Activated CD4-positive, CD25-positive, alpha-beta regulatory T cell treated with anti-CD3 and anti-CD28 coated beads, Interleukin-2, amount 50 U/mL, for 72 hours (primary cell): ENCODE results near the gene TTLL11.

Experiments used
- DNase-seq: peaks from one replicate; pipeline ENCODE4 v3.0.0; 2021

The TTLL11 gene

DNA sequence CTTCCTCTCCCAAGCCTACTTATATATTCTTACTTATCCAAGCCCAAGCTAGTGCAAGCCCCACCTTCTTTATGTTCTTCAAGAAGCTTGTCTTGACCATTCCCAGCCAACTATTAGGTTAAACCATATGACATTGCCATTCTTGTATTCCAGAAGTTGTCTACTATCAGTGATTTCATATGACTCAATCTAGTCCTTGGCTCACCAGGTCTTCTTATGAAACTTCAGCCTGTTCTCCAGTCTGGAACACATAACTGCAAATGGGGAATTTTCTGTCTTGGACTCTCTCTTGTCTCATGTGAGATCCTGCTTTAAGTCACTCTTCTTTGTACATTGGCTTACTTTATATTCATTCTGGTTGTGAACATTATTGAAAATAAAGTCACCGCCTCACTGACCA is 130.7 kb downstream of the TTLL11 start:
- DNase-seq = no peak

DNA sequence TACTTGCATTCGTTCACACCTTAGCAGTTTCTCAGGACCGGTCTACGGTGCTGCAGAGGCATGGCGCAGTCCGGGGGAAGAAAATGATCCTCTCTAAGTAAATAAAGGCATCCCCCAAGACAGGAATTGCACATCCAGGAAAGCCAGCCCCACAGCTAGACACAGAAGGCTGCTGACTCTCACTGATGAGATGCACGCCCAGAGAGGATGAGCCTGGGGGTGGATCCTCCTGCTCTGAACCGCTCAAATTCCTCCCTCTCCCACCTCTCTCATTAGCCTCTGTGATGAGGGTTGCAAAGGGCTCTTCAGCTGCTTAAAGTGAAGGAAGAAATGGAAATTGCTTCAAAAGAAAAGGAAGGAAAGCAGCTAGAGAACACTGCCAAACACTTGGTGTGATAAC is 132.4 kb downstream of the TTLL11 start:
- DNase-seq = no peak

GRCh38 chr9:121958530-121958929 is 134.6 kb downstream of the TTLL11 start:
- no peak for DNase-seq

- no peak for DNase-seq
These were observed 136.3 kb downstream of the TTLL11 start for GRCh38 chr9:121956808-121957207.

DNA sequence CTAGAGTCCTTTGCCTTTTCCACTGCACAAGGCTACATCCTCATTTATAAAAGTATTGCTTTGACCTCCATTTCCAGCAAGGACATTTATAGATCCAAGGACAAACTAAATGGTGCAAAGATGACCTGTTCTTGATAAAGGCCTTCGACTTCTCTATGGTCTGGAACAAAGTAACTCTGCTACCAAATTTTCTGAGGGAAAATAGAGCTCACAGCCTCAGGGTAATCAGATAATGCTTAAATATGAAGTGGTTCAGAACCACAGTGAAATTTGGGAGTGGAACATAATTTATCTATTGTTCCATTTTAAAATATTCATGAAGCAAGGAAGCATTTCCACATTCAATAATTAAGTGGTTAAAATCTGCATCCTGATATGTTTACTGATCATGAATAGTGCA is 137.5 kb downstream of the TTLL11 start:
- no peak for DNase-seq

DNA sequence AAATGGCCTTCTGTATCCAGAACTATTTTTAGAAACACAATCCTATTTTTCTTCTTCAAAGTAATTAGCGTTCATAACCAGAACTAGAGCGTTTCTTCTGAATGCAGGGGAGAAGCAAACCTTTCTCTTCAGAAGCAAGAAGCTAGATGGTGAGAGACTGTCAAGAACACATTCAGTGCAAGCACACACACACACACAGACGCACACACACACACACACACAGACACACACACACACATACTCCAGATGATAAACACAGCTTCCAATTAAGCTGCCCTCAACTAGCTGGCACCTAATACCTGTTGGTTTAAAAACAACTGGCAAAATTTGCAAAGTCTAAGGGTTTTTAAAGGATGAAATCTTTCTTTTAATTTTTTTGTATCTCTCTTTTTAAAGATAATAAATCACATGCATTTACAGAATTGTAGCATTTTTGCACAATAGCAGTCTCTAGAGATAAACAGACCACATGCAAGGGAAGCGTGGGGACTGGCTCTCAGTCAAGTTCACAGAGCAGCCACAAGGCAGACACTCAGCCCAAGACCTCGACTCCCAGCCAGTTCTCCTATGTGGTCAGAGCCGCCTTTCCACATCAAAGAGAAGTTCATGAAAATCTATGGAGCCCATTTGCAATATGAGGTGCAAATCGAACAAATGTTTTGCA is 138.5 kb downstream of the TTLL11 start:
- no peak for DNase-seq

DNA sequence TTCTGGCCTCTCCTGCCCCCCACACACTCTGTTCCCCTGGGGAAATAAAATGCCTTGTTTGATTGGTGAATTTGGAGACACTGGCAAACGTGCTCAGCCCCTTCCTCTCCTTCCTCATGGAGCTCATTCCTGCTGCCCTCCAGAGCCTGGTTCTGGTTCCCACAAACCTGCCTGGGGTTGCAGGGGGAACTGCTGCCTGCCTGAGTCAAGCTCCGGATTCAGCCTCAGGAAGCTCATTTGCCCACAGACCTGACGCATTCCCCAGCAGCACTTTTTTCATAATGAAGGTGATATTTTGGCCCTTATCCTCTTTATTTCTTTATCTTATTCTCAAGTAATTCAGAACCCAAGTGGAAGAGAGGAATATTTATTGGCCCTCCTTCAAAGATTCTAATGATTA is 140.5 kb downstream of the TTLL11 start:
- DNase-seq = no peak

DNA sequence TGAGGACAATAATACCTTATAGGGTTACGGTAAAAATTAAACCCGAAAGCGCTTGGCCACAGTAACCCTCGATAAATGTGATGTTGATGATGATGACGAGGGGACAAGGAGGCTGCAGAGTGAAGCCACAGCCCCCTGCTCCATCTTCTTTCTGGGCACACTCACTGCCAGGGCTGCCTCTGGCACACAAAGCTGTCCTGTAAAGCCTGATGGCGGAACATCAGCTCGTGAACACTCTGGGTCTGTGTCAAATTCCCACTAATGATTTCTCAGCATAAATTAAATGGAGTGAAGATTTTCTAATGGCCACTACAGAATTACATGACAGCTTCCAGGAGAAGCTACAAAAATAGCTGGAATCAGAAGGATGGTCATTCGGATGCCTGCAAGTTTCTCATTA is 142.2 kb downstream of the TTLL11 start:
- no peak for DNase-seq

DNA sequence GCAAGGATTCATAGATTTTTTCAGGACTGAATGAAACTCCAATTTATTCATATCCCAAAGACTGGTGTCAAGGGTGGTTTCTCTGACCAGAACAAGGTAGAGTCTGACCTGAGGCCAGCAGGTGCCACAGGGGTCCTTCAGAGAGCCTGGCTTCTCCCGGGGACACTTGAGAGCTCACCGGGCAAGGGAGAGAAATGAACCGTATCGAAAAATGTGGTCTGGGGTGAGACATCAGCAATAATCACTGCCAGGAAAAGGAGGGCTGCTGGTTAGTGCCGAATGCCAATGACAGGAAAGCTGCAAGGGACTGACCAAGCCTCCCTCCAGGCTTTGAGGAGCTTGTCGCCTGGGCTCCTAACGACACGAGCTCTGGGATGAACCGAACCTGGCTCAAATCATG is 142.7 kb downstream of the TTLL11 start:
- no peak for DNase-seq

- no peak for DNase-seq
These were observed 143.3 kb downstream of the TTLL11 start for GRCh38 chr9:121949766-121950165.

DNA sequence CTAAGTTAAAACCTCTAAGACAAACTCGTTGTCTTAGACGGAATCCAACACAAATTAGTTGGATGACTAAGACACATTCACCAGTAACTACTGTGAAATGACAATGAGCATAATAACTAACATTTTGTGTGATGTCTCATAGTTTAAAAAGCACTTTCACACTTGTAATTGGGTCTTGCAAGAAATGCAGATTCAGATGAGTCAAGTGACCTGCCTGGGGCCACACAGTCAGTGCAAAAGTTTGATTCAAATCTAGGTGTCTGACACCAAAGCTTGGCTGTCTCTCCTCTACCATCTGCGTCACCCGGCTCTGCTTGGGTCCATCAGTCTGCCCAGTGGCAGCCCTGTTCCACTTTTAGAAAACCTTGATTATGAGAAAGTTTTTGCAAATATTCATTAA is 143.7 kb downstream of the TTLL11 start:
- no peak for DNase-seq

DNA sequence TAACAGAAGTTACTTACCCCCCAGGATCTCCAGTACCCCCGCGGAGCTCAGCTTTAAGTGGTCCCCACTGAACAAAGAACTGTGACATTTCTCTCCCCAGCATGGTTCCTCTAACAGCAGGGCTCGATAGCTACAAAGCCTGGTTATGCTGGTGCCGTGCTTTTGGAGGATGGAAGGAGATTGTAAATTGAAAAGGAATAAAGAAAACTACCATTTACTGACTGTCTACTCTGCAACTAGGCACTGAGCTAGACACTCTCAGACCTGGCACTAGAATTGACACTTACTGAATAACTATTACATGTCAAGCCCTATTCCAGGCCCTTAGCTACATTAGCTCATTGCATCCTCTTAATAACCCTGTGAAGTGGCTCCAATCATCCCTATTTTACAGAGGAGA is 145.3 kb downstream of the TTLL11 start:
- DNase-seq = no peak

- DNase-seq = no peak
These were observed 146.6 kb downstream of the TTLL11 start for GRCh38 chr9:121946465-121946864.

- no peak for DNase-seq
These were observed 147.3 kb downstream of the TTLL11 start for GRCh38 chr9:121945849-121946248.

DNA sequence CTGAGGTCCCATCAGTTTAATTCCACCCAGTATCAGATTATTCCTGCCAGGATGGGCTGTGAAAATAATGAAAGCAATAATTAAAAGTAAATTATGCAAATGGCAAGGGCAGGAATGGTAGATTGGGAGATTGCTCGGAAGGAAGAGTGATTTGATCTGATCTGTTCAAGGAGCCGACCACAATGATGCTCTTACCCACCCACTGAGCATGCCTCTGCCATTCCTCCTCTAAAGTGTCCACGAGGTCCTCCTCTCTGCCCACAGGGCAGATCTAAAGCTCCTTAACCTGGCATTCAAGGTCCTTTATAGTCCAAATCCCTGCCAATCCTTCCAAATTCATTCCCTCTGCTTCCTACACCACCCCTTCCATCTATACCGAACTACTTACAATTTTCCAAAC is 147.8 kb downstream of the TTLL11 start:
- DNase-seq = no peak

DNA sequence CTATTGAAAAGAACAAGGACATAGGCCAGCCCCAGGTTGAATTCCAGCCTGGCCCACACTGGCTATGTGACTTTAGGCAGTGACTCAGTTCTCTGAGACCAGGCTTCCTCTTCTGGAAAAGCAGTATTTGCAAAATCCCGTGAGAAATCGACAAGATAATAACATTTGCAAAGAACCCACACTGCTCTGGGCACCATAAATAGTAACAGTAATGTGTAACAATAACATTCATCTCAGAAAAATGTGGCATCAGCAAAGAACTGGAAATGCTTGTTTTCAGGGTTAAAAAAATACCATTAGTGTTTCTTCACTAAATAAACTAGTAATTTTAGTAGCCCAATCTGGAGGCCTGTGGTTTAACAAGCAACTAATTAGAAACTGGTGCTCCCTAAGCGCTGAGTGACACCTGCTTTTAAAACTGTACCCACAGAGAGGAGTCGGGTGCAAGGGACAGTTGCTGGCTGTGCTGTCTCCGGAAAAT is 148.4 kb downstream of the TTLL11 start:
- no peak for DNase-seq

GRCh38 chr9:121943463-121943862 is 149.6 kb downstream of the TTLL11 start:
- DNase-seq = no peak

DNA sequence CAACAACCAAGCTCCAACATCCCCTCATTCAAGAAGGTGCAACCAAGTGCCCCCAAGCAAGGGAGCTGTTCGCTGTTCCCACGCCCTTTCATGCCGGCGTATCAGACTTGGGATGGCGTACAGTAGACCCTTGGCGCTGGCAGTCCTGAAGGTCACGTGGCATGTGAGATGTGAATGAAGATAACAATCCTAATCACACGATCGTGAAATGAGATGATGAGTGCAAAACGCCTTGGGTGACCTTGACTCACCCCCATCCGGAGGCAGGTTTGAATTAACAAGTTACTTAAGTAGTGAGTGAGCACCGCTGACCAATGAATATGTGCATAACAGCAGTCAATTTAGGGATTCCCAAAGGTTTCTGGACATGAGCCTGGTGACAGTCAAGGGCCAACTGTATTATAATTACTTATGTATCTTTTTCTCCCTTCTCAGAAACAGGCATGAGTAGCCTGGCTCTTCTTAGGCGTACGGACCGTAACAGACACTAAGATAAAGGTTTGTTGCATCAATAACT is 150.2 kb downstream of the TTLL11 start:
- no peak for DNase-seq

DNA sequence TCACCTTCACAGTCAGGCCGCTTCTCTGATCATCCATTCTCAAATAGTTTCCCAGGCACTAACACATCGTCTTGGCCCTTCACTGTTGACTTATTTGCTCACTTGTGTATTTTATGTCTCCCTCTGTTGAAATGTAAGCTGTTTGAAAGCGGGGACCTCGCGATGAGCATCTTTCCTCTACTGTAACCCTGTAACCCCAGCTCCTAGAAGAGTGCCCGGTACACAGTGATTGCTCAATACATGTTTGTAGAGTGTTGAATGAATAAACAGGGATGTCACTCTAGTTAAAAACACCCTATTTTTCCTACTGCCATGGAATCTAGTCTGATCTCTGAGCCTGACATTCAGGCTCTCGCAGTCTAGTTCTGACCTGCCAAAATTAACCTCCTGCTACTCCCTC is 150.8 kb downstream of the TTLL11 start:
- DNase-seq = no peak

- no peak for DNase-seq
These were observed 153.5 kb downstream of the TTLL11 start for GRCh38 chr9:121939643-121940042.

- no peak for DNase-seq
These were observed 154.5 kb downstream of the TTLL11 start for GRCh38 chr9:121938621-121939020.

DNA sequence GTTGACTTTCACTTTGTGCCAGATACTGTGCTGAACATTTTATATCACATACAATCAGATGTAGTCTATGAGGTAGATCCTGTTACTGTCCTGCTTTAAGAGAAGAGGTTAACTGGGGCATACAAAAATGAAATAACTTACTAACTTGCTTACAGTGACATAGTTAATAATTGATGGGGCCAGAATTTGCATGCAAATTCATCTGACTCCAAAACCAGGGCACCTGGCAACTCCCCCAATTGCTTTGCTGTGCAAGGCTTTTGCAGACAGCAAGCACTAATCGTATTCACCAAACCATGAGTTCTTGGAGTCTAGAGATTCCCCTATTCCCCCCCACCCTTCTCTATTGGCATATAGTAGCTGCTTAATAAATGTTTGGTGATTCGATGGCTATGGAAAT is 155.9 kb downstream of the TTLL11 start:
- DNase-seq = no peak

DNA sequence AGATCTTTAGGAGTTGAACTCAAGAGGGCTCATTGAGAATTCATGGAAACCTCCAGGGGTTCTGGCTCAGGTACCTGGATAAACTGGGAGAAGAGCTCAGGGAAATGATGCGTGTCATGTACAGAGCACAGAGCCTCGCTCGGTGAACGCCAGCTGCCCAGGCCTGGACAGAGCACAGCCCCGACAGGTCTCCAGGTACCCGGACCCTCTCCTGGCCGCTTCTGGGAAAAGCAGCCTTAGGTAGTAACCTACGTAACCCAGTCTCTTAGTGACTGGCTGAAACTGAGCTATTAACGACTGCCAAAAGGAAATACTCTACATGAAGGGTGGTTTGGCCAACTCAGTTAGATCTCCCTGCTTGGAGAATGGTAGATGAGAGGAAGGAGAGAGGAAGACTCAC is 157.4 kb downstream of the TTLL11 start:
- DNase-seq = no peak

GRCh38 chr9:121930956-121931355 is 162.2 kb downstream of the TTLL11 start:
- no peak for DNase-seq
